K562 (cell line): ENCODE results near the gene DEF6. TPM values are rescaled to one million over a fixed set of nuclear protein-coding genes. Genes with fewer than 3 reads are reported as not detected.

ENCODE experiments used
- ATAC-seq: fragments of 200-7000 bp; cut with Tn5 transposase; 3 replicates; pipeline ENCODE4 v1.9.1; 2020; ENCODE audit warnings: moderate library complexity
- BruUV-seq: library from RNA; stranded (reverse); fragments of 400-500 nt; replicated peaks from 2 replicates; lab custom pipeline; 2021; lab: Mats Ljungman, UMichigan
- CTCF ChIA-PET: fragments of 300-600 bp; formaldehyde crosslinking; extraction: SDS; loops from one replicate; lab custom pipeline; 2021; ENCODE audit warnings: low intra/inter-chr PET ratio; lab: Yijun Ruan, JAX
- POLR2A ChIA-PET: fragments of 300-600, 350-650 bp; sonication (Branson Sonifier 250); formaldehyde crosslinking; extraction: SDS; loops from one replicate; lab custom pipeline; 2021; ENCODE audit warnings: antibody characterized with exemption, inconsistent platforms; lab: Yijun Ruan, JAX
- DNase-seq, 4 experiments: peaks; one replicate each; pipeline versions ENCODE4 v3.0.0 to v3.0.0-alpha.2; 2011 to 2018; ENCODE audit warnings: low spot score in 3 of 4, mixed read lengths in 3 of 4; ENCODE audit errors: extremely low read depth in 1 of 4
- FAIRE-seq: peaks from 2 replicates; lab custom pipeline; 2011; peaks lifted over from hg19 to GRCh38; lab: Jason Lieb, UNC
- H2AFZ ChIP-seq: 2 replicates; pipeline ENCODE4 v1.6.0; 2011; ENCODE audit warnings: low read depth, low read length, control low read depth, inconsistent platforms
- H3K27ac ChIP-seq: fragments of 200-600 bp; 3 replicates; pipeline ENCODE4 v1.8.0; 2011; ENCODE audit warnings: low read depth, mild to moderate bottlenecking, control low read depth, inconsistent platforms, low read length, moderate library complexity, mixed read lengths; ENCODE audit errors: extremely low read depth
- H3K27me3 ChIP-seq, 2 experiments: fragments of 300-600 bp in 1 of 2; 2 replicates in 1 of 2; 3 replicates in 1 of 2; pipeline versions ENCODE4 v1.6.0 to v1.8.0; 2011; ENCODE audit warnings: inconsistent platforms in 2 of 2, low read length in 2 of 2, mild to moderate bottlenecking in 1 of 2, mixed read lengths in 1 of 2, moderate library complexity in 1 of 2; ENCODE audit not compliant: control insufficient read depth in 2 of 2, insufficient read depth in 2 of 2
- H3K36me3 ChIP-seq: fragments of 300-600 bp; 3 replicates; pipeline ENCODE4 v1.8.0; 2011; ENCODE audit warnings: mild to moderate bottlenecking, low read length, inconsistent platforms; ENCODE audit not compliant: control insufficient read depth, insufficient read depth
- H3K4me1 ChIP-seq, 2 experiments: fragments of 200-600 bp in 1 of 2; replicated peaks in 1 of 2; 2 replicates in 1 of 2; 3 replicates in 1 of 2; pipeline versions ENCODE4 v1.5.1 to v1.8.0; 2011; ENCODE audit warnings: inconsistent platforms in 2 of 2, low read length in 2 of 2, mild to moderate bottlenecking in 1 of 2, mixed read lengths in 1 of 2, moderate library complexity in 1 of 2; ENCODE audit not compliant: control insufficient read depth in 2 of 2, insufficient read depth in 2 of 2
- H3K4me2 ChIP-seq: 2 replicates; pipeline ENCODE4 v1.6.1; 2011; ENCODE audit warnings: low read length, control low read depth, inconsistent platforms, mixed read lengths; ENCODE audit not compliant: insufficient read depth
- H3K4me3 ChIP-seq: fragments of 200-600 bp; sonication (generic), shearing (Covaris generic); 2 replicates; pipeline ENCODE4 v1.5.1; 2016; ENCODE audit warnings: control low read depth, inconsistent platforms
- H3K79me2 ChIP-seq: fragments of 200-600 bp; 3 replicates; pipeline ENCODE4 v1.8.0; 2011; ENCODE audit warnings: low read length, inconsistent platforms; ENCODE audit not compliant: control insufficient read depth, insufficient read depth
- H3K9ac ChIP-seq, 2 experiments: 2 replicates each; pipeline versions ENCODE4 v1.6.0 to v1.6.1; 2011; ENCODE audit warnings: low read depth in 2 of 2, low read length in 2 of 2, control low read depth in 1 of 2, inconsistent platforms in 1 of 2, mild to moderate bottlenecking in 1 of 2, mixed read lengths in 1 of 2; ENCODE audit not compliant: insufficient read depth in 1 of 2
- H3K9me1 ChIP-seq: one replicate; pipeline ENCODE4 v1.6.0; 2011; ENCODE audit warnings: inconsistent platforms, mild to moderate bottlenecking, low read length, moderate library complexity; ENCODE audit not compliant: control insufficient read depth, insufficient read depth
- H3K9me3 ChIP-seq: replicated peaks from 2 replicates; pipeline ENCODE4 v1.5.1; 2011; ENCODE audit warnings: low read depth, low read length, inconsistent platforms; ENCODE audit not compliant: control insufficient read depth, insufficient read depth
- H4K20me1 ChIP-seq: replicated peaks from 2 replicates; pipeline ENCODE4 v1.6.1; 2011; ENCODE audit warnings: low read length, inconsistent platforms, mixed read lengths; ENCODE audit not compliant: control insufficient read depth, insufficient read depth
- CC2D1A ChIP-seq: fragments of 450-650 bp; IDR thresholded peaks from 2 replicates; pipeline ENCODE4 v1.6.1; 2017; ENCODE audit warnings: mild to moderate bottlenecking
- ERF ChIP-seq: fragments of 450-650 bp; formaldehyde crosslinking; IDR thresholded peaks from 2 replicates; pipeline ENCODE4 v1.4.0; 2020; ENCODE audit warnings: mild to moderate bottlenecking, mixed read lengths
- KDM4B ChIP-seq, 2 experiments: fragments of 450-650 bp in 1 of 2; sonication (generic) in 1 of 2; IDR thresholded peaks; 2 replicates each; pipeline ENCODE4 v1.6.1; 2016 to 2017; ENCODE audit warnings: borderline replicate concordance in 2 of 2, antibody characterized with exemption in 1 of 2, low read depth in 1 of 2, mild to moderate bottlenecking in 1 of 2
- LEF1 ChIP-seq: fragments of 450-650 bp; IDR thresholded peaks from 2 replicates; pipeline ENCODE4 v1.6.1; 2016; ENCODE audit warnings: mild to moderate bottlenecking
- NR2F6 ChIP-seq: fragments of 450-650 bp; formaldehyde crosslinking; IDR thresholded peaks from 2 replicates; pipeline ENCODE4 v1.4.0; 2020; ENCODE audit warnings: mild to moderate bottlenecking
- SLC30A9 ChIP-seq: fragments of 250-450 bp; sonication (Bioruptor Pico); IDR thresholded peaks from 2 replicates; pipeline ENCODE4 v1.8.0; 2022; ENCODE audit warnings: mild to moderate bottlenecking, moderate library complexity
- WGBS: fragments of 100-300 bp; shearing (Covaris generic); methylation state at CpG from one replicate; pipeline ENCODE4 v1.1.6; 2016; ENCODE audit warnings: low coverage, mixed read lengths; ENCODE audit not compliant: insufficient coverage; ENCODE audit errors: missing lambda C conversion rate; 5-methylcytosine and 5-hydroxymethylcytosine counted together
- in situ Hi-C: fragments of 300-500 bp; cut with MboI; formaldehyde crosslinking; loops from 4 replicates; pipeline ENCODE4 v1.15.0; 2018; ENCODE audit warnings: inconsistent platforms, mixed read lengths
- intact Hi-C: fragments of 100-400 bp; cut with micrococcal nuclease; formaldehyde crosslinking; loops from 2 replicates; pipeline ENCODE4 v1.14.2; 2022
- polyA plus RNA-seq, 8 experiments: library from polyadenylated mRNA; depleted of rRNA in 4 of 8; stranded (reverse) in 5 of 8; unstranded in 3 of 8; fragments of >200 nt; fragmentation: Nextera tagmentation in 2 of 8; fragmentation: Illumina TruSeq in 1 of 8; extraction: Ambion mirVana in 2 of 8; extraction: Trizol in 1 of 8; gene quantifications; 2 replicates each; pipeline versions ENCODE4 v1.2.1 to v1.2.3, GENCODE V29; 2011 to 2014; ENCODE audit warnings: inconsistent platforms in 1 of 8, missing spikeins in 1 of 8
- total RNA-seq, 7 experiments: library from RNA; depleted of rRNA in 6 of 7; stranded (reverse); fragments of >200 nt in 6 of 7; fragmentation: Illumina TruSeq in 2 of 7; extraction: Trizol in 2 of 7; gene quantifications; 2 replicates each; pipeline versions ENCODE4 v1.2.1 to v1.2.3, GENCODE V29; 2011 to 2021; ENCODE audit warnings: low replicate concordance in 1 of 7
- TF ChIP-seq, protein P1 (sequence below): sonication (generic); IDR thresholded peaks from 2 replicates; pipeline ENCODE4 v1.6.1; 2016

DEF6 gene
- total and polyA plus RNA-seq, 9 of the 15 experiments (the other 6 are each of a cell fraction or from before 2014, with no cell fraction given), result 1.3 to 44.6 (median 22.7) TPM

DNA sequence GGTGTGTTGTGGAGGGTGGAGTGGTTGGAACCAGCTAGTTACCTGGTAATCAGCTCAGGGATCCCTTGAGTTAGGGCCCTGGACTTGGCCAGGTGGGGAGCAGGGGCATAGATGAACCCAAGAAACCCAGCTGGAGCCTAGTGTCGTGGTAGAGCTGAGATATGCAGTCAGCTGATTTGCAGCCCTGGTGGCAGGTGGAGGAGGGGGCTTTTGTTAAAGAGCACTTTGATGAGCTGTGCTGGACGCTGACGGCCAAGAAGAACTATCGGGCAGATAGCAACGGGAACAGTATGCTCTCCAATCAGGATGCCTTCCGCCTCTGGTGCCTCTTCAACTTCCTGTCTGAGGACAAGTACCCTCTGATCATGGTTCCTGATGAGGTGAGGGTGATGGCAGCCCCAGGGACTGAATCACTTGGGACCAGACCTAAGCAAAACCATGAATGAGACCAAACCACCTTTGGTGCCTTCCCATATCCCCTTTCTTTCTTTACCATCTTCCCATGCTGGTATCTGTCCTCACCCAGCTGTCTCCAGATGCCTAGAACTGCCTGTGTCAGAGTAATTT is 12.7 kb downstream of the DEF6 start:
- ChIA-PET CTCF (interaction anchor here (0.5 kb wide), 1 partner anchor 14 kb away, joined by 3 read pairs; no protein-coding TSS in a partner anchor), POLR2A (interaction anchor here (0.6 to 1.3 kb wide), 5 partner anchors 8 to 1271 kb away, joined by 3 to 4 read pairs (median 3); no protein-coding TSS in a partner anchor)
- Histone ChIP-seq H3K9ac (0 out of 4 replicates have a peak overlapping the region, but pooled peaks of 1 of the 2 experiments have one; percentile 26), H4K20me1 (0 out of 2 replicates have a peak, but pooled peaks cover 4% of the 10 kb centered on the region), H3K79me2 (no peaks in the 10 kb centered on the region), H3K4me2 (no peak overlapping the region), H3K27ac (no peak overlapping the region), H3K9me1 (no peaks in the 10 kb centered on the region), H3K4me1 (peaks cover 4 to 15% of the 10 kb centered on the region in 2 experiments; a peak in 4 of 5 replicates), H2AFZ (no peak overlapping the region), H3K4me3 (no peak overlapping the region), H3K9me3 (no peaks in the 10 kb centered on the region), H3K27me3 (no peaks in the 10 kb centered on the region), H3K36me3 (peaks cover 4% of the 10 kb centered on the region; the same call in 1 of the 3 replicates)
- in situ Hi-C loops (no loop called here), intact Hi-C loops (no loop called here)
- no peak for TF ChIP-seq KDM4B (IDR thresholded peaks at IDR 0.05; ENCODE audit: borderline replicate concordance in 2 of 2, low read depth in 1 of 2)
- TF ChIP-seq CC2D1A, result no peak
- TF ChIP-seq, protein P1, sequence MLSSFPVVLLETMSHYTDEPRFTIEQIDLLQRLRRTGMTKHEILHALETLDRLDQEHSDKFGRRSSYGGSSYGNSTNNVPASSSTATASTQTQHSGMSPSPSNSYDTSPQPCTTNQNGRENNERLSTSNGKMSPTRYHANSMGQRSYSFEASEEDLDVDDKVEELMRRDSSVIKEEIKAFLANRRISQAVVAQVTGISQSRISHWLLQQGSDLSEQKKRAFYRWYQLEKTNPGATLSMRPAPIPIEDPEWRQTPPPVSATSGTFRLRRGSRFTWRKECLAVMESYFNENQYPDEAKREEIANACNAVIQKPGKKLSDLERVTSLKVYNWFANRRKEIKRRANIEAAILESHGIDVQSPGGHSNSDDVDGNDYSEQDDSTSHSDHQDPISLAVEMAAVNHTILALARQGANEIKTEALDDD, result 0 out of 2 replicates have a peak, but pooled peaks have one; percentile 44
- no peak for TF ChIP-seq NR2F6 (CRISPR knock-in tag)
- no peak for TF ChIP-seq SLC30A9 (CRISPR knock-in tag)
- no peak for TF ChIP-seq LEF1
- no peak for TF ChIP-seq ERF
- 64% methylated on average over 5 of the region's 6 CpGs for WGBS
- no TSS peak for BruUV-seq
- DNase-seq (no peak), FAIRE-seq (no peak), ATAC-seq (no peak)
